ENCODE results near the gene CCT7. TPM values are rescaled to one million over a fixed set of nuclear protein-coding genes. Genes with fewer than 3 reads are reported as not detected.

The CCT7 gene
- total RNA-seq, 1 experiment from 2014 or later, result 482 TPM

DNA sequence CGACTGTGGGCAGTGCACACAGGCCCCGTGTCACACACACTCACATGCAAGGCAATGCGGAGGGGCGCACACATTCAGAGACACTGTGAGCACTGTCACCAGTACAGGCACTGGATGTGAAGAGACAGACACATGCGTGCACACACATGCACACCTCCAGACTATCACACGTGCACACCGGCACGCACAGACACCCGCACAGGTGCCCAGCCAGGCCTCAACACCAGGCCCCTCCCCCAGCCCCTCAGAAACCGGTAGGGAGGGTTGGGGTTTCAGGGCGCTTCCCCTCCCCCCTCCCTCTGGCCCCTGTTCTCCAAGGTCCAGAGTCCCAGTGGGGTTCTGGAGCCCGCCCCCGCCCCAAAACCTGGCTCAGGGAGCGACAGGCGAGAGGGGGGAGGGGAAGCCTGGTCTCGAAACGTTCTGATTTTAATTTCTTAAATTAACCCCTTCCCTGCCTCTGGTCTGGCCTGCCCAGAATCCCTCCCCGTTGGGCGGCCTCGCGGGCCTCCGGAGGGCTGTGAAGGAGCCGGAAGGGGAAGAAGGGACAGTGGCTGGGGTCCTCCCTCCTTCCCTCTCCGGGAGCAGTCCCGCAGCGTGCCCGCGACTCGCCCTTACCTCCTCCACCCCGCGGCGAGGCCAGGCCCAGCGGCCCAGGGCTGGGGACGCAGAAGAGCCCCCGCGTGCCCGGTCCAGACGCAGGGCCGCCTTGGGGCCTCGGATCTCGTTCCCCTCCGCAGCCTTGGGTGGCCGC lies 49.6 kb downstream of the CCT7 start (continued):
- no peak for TF ChIP-seq TP53 (CRISPR knock-in tag; IDR thresholded peaks at IDR 0.05)
- no peak for TF ChIP-seq EMX1 (CRISPR knock-in tag; IDR thresholded peaks at IDR 0.05)
- TF ChIP-seq HMGA2 (CRISPR knock-in tag; IDR thresholded peaks at IDR 0.05), result no peak

DNA sequence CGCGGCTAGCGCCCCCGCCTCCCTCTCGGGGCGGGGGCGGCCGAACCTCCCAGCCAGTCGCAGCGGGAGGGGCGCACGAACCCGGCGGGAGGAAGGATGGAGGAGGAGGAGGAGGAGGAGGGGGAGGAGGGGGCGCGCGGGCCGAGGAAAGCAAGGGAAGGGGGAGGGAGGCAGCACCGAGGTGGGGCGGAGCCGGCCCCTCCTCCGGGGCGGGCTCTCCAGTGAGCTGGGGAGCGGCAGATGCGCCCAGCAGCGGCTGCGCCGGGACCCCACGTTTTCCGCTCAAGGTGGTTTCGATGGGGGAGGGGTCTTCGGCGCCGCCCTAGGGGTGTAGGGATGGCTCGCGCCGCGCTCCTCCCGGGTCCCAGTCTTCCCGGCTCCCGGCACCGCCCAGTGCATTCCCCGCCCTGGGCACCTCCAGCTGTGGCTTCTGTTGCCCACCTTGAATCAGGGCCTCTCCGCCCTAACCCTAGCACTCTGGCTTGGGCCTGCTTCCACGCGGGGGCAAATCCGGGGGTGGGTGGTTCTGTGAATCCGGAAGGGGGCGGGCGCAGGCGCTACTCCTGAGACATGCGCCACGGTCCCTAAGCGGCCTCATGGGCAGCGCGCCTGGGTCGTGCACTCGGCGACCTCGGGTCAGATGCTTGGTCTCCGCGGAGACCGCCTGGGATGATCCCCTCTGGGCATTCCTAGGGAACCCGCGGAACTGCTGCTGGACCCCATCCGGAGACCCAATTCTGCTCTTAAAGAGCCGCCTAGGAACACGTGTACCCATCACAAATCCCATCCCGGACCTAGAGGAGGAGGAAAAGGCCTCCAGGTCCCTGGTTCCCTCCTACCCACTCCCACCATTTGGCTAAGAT lies 50.4 kb downstream of the CCT7 start, which contains the start of gene FBXO41:
FBXO41 (minus strand) TSS at position 183 of the 863 bp plus-strand sequence. CDS start 14,848 bp downstream, outside the sequence.
- H3K9me3 Mint-ChIP-seq, result no peaks in the 10 kb centered on the region
- peaks cover 47% of the 10 kb centered on the region for H3K27me3 Mint-ChIP-seq (ENCODE audit: low read depth)
- peak within 1 kb of the TSS; percentile 50; the same call in 1 of the 2 replicates for H3K27ac Mint-ChIP-seq
- ChIA-PET POLR2A (no interaction called here), CTCF (interaction anchor here (1.0 to 1.8 kb wide), 5 partner anchors 9 to 101 kb away, joined by 4 to 7 read pairs (median 5); partner anchors contain the start of genes ALMS1 and EGR4)
- H3K4me3 Mint-ChIP-seq, result peak within 1 kb of the TSS; percentile 78
- ATAC-seq (peak; percentile 80), DNase-seq (ENCODE audit: low spot score) (peak; percentile 86)
- no peaks in the 10 kb centered on the region for H3K36me3 Mint-ChIP-seq
- peaks cover 24% of the 10 kb centered on the region for H3K4me1 Mint-ChIP-seq
- TF ChIP-seq, protein P1, sequence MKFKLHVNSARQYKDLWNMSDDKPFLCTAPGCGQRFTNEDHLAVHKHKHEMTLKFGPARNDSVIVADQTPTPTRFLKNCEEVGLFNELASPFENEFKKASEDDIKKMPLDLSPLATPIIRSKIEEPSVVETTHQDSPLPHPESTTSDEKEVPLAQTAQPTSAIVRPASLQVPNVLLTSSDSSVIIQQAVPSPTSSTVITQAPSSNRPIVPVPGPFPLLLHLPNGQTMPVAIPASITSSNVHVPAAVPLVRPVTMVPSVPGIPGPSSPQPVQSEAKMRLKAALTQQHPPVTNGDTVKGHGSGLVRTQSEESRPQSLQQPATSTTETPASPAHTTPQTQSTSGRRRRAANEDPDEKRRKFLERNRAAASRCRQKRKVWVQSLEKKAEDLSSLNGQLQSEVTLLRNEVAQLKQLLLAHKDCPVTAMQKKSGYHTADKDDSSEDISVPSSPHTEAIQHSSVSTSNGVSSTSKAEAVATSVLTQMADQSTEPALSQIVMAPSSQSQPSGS (CRISPR knock-in tag; IDR thresholded peaks at IDR 0.05; ENCODE audit: borderline replicate concordance, low read depth), result no peak
- no peak for TF ChIP-seq OVOL2 (CRISPR knock-in tag; IDR thresholded peaks at IDR 0.05; ENCODE audit: borderline replicate concordance)
- TF ChIP-seq, protein P2, sequence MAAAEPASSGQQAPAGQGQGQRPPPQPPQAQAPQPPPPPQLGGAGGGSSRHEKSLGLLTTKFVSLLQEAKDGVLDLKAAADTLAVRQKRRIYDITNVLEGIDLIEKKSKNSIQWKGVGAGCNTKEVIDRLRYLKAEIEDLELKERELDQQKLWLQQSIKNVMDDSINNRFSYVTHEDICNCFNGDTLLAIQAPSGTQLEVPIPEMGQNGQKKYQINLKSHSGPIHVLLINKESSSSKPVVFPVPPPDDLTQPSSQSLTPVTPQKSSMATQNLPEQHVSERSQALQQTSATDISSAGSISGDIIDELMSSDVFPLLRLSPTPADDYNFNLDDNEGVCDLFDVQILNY (CRISPR knock-in tag; IDR thresholded peaks at IDR 0.05), result no peak
- TF ChIP-seq, protein P3, sequence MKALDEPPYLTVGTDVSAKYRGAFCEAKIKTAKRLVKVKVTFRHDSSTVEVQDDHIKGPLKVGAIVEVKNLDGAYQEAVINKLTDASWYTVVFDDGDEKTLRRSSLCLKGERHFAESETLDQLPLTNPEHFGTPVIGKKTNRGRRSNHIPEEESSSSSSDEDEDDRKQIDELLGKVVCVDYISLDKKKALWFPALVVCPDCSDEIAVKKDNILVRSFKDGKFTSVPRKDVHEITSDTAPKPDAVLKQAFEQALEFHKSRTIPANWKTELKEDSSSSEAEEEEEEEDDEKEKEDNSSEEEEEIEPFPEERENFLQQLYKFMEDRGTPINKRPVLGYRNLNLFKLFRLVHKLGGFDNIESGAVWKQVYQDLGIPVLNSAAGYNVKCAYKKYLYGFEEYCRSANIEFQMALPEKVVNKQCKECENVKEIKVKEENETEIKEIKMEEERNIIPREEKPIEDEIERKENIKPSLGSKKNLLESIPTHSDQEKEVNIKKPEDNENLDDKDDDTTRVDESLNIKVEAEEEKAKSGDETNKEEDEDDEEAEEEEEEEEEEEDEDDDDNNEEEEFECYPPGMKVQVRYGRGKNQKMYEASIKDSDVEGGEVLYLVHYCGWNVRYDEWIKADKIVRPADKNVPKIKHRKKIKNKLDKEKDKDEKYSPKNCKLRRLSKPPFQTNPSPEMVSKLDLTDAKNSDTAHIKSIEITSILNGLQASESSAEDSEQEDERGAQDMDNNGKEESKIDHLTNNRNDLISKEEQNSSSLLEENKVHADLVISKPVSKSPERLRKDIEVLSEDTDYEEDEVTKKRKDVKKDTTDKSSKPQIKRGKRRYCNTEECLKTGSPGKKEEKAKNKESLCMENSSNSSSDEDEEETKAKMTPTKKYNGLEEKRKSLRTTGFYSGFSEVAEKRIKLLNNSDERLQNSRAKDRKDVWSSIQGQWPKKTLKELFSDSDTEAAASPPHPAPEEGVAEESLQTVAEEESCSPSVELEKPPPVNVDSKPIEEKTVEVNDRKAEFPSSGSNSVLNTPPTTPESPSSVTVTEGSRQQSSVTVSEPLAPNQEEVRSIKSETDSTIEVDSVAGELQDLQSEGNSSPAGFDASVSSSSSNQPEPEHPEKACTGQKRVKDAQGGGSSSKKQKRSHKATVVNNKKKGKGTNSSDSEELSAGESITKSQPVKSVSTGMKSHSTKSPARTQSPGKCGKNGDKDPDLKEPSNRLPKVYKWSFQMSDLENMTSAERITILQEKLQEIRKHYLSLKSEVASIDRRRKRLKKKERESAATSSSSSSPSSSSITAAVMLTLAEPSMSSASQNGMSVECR (CRISPR knock-in tag; IDR thresholded peaks at IDR 0.05; ENCODE audit: borderline replicate concordance), result 0 out of 2 replicates have a peak, but pooled peaks have one; percentile 37
- TF ChIP-seq, protein P4, sequence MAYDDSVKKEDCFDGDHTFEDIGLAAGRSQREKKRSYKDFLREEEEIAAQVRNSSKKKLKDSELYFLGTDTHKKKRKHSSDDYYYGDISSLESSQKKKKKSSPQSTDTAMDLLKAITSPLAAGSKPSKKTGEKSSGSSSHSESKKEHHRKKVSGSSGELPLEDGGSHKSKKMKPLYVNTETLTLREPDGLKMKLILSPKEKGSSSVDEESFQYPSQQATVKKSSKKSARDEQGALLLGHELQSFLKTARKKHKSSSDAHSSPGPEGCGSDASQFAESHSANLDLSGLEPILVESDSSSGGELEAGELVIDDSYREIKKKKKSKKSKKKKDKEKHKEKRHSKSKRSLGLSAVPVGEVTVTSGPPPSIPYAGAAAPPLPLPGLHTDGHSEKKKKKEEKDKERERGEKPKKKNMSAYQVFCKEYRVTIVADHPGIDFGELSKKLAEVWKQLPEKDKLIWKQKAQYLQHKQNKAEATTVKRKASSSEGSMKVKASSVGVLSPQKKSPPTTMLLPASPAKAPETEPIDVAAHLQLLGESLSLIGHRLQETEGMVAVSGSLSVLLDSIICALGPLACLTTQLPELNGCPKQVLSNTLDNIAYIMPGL (CRISPR knock-in tag; IDR thresholded peaks at IDR 0.05), result 0 out of 2 replicates have a peak, but pooled peaks have one; percentile 4
- TF ChIP-seq, protein P5, sequence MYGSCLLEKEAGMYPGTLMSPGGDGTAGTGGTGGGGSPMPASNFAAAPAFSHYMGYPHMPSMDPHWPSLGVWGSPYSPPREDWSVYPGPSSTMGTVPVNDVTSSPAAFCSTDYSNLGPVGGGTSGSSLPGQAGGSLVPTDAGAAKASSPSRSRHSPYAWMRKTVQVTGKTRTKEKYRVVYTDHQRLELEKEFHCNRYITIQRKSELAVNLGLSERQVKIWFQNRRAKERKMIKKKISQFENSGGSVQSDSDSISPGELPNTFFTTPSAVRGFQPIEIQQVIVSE (CRISPR knock-in tag; IDR thresholded peaks at IDR 0.05; ENCODE audit: borderline replicate concordance), result no peak
- no peak for TF ChIP-seq RELA (CRISPR knock-in tag; IDR thresholded peaks at IDR 0.05; ENCODE audit: borderline replicate concordance)
- TF ChIP-seq, protein P6, sequence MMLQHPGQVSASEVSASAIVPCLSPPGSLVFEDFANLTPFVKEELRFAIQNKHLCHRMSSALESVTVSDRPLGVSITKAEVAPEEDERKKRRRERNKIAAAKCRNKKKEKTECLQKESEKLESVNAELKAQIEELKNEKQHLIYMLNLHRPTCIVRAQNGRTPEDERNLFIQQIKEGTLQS (CRISPR knock-in tag; conservative IDR thresholded peaks at IDR 0.05), result no peak
- TF ChIP-seq, protein P7, sequence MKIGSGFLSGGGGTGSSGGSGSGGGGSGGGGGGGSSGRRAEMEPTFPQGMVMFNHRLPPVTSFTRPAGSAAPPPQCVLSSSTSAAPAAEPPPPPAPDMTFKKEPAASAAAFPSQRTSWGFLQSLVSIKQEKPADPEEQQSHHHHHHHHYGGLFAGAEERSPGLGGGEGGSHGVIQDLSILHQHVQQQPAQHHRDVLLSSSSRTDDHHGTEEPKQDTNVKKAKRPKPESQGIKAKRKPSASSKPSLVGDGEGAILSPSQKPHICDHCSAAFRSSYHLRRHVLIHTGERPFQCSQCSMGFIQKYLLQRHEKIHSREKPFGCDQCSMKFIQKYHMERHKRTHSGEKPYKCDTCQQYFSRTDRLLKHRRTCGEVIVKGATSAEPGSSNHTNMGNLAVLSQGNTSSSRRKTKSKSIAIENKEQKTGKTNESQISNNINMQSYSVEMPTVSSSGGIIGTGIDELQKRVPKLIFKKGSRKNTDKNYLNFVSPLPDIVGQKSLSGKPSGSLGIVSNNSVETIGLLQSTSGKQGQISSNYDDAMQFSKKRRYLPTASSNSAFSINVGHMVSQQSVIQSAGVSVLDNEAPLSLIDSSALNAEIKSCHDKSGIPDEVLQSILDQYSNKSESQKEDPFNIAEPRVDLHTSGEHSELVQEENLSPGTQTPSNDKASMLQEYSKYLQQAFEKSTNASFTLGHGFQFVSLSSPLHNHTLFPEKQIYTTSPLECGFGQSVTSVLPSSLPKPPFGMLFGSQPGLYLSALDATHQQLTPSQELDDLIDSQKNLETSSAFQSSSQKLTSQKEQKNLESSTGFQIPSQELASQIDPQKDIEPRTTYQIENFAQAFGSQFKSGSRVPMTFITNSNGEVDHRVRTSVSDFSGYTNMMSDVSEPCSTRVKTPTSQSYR (CRISPR knock-in tag; IDR thresholded peaks at IDR 0.05), result peak; percentile 59; the same call in 1 of the 2 replicates
- TF ChIP-seq SMAD3 (CRISPR knock-in tag; IDR thresholded peaks at IDR 0.05; ENCODE audit: borderline replicate concordance), result no peak
- 0 out of 2 replicates have a peak, but pooled peaks have one; percentile 41 for TF ChIP-seq JUN (CRISPR knock-in tag; IDR thresholded peaks at IDR 0.05)
- TF ChIP-seq, protein P8, sequence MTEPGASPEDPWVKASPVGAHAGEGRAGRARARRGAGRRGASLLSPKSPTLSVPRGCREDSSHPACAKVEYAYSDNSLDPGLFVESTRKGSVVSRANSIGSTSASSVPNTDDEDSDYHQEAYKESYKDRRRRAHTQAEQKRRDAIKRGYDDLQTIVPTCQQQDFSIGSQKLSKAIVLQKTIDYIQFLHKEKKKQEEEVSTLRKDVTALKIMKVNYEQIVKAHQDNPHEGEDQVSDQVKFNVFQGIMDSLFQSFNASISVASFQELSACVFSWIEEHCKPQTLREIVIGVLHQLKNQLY (CRISPR knock-in tag; IDR thresholded peaks at IDR 0.05), result no peak
- TF ChIP-seq, protein P9, sequence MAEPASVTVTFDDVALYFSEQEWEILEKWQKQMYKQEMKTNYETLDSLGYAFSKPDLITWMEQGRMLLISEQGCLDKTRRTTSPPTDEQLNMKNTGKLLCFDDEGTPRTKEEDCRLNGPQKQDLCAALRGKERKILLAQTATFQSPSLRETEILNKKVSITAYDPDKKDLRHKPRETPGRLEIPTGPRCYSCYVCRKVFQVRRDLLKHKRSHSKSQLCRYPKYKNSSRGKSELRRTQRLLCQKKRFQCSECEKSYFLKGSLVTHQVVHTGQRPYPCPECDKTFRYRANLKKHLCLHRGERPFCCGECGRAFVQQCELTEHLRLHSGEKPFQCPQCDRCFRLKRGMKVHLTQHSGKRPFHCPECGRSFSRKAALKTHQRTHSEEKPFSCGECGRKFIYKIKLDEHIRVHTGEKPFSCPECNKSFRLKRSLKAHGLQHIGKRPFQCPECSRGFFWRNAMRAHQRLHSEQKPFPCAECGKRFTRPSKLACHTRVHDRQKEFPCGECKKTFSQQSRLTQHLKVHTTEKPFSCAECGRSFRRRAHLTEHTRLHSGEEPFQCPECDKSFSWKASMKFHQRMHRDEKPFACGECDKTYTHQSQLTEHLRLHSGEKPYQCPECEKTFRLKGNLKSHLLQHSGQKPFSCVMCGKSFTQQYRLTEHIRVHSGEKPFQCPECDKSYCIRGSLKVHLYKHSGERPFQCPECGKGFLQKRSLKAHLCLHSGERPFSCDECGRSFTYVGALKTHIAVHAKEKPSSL (CRISPR knock-in tag; conservative IDR thresholded peaks at IDR 0.05), result no peak

Data from WTC11 (cell line).